Peyer's patch (tissue), 4 donors: Measurements from ENCODE around the gene DMRT1. TPM values are rescaled to one million over a fixed set of nuclear protein-coding genes. Genes with fewer than 3 reads are reported as not detected.

Experiments used
- DNase-seq, 3 donors: peaks; one replicate each; pipeline ENCODE4 v3.0.0-alpha.2; 2017 to 2019
- H3K27ac ChIP-seq, 4 donors: fragments of 200-600 bp; sonication (generic); one replicate each; pipeline ENCODE4 v1.5.1; 2016 to 2019
- H3K27me3 ChIP-seq, 2 donors: fragments of 200-600 bp; sonication (generic); one replicate each; pipeline ENCODE4 v1.5.1; 2019
- H3K36me3 ChIP-seq, 3 donors: fragments of 200-600 bp; sonication (generic); one replicate each; pipeline ENCODE4 v1.5.1; 2016 to 2019
- H3K4me1 ChIP-seq, 4 donors: fragments of 200-600 bp; sonication (generic); one replicate each; pipeline ENCODE4 v1.5.1; 2016 to 2019
- H3K4me3 ChIP-seq, 4 donors: fragments of 200-600 bp; sonication (generic); 1 replicate in 3 of 4; 2 replicates in 1 of 4; pipeline ENCODE4 v1.5.1; 2016 to 2019; ENCODE audit warnings: mild to moderate bottlenecking in 1 of 4
- H3K9me3 ChIP-seq, 4 donors: fragments of 200-600 bp; sonication (generic); one replicate each; pipeline ENCODE4 v1.5.1; 2016 to 2019; ENCODE audit warnings: mild to moderate bottlenecking in 1 of 4
- CTCF ChIP-seq, 6 experiments: fragments of 450-650 bp in 4 of 6; fragments of 200-600 bp in 2 of 6; sonication (generic) in 1 of 6; IDR thresholded peaks; one replicate each; pipeline ENCODE4 v1.5.1; 2017 to 2019; ENCODE audit warnings: antibody characterized with exemption in 6 of 6, mild to moderate bottlenecking in 3 of 6, moderate library complexity in 1 of 6
- POLR2A ChIP-seq, 2 donors: fragments of 450-650 bp; IDR thresholded peaks; one replicate each; pipeline ENCODE4 v1.5.1; 2017; ENCODE audit warnings: antibody characterized with exemption in 2 of 2, mild to moderate bottlenecking in 2 of 2, moderate library complexity in 2 of 2
- total RNA-seq, 4 donors: library from RNA; depleted of rRNA; stranded (reverse); fragments of >200 nt; gene quantifications; one replicate each; pipeline ENCODE4 v1.1.0, GENCODE V29; 2016

DMRT1 gene
- total RNA-seq, 4 donors from 2014 or later = not detected

- no peak for TF ChIP-seq POLR2A (IDR thresholded peaks at IDR 0.05)
- TF ChIP-seq CTCF (IDR thresholded peaks at IDR 0.05) = no peak
- Histone ChIP-seq H3K36me3 (no peaks in the 10 kb centered on the region), H3K27me3 (no peaks in the 10 kb centered on the region), H3K27ac (no peak overlapping the region), H3K4me1 (no peaks in the 10 kb centered on the region), H3K9me3 (no peaks in the 10 kb centered on the region), H3K4me3 (no peak overlapping the region)
- no peak for DNase-seq
These were observed 85.5 kb downstream of the DMRT1 start for GRCh38 chr9:926976-927375.

GRCh38 chr9:928363-929042 is 87.0 kb downstream of the DMRT1 start:
- Histone ChIP-seq H3K4me1 (no peaks in the 10 kb centered on the region), H3K27me3 (no peaks in the 10 kb centered on the region)
- no peak for DNase-seq

GRCh38 chr9:929719-930118 is 88.2 kb downstream of the DMRT1 start:
- TF ChIP-seq CTCF (IDR thresholded peaks at IDR 0.05) = no peak
- no peak for TF ChIP-seq POLR2A (IDR thresholded peaks at IDR 0.05)
- H3K36me3 ChIP-seq = no peaks in the 10 kb centered on the region
- no peak for DNase-seq
- H3K27ac ChIP-seq = no peak overlapping the region
- no peaks in the 10 kb centered on the region for H3K4me1 ChIP-seq
- H3K27me3 ChIP-seq = no peaks in the 10 kb centered on the region
- no peak overlapping the region for H3K4me3 ChIP-seq
- H3K9me3 ChIP-seq = no peaks in the 10 kb centered on the region

More at GRCh38 chr9:928363-929042, 87.0 kb downstream of the DMRT1 start:
- no peaks in the 10 kb centered on the region for H3K9me3 ChIP-seq
- no peak overlapping the region for H3K4me3 ChIP-seq
- TF ChIP-seq POLR2A (IDR thresholded peaks at IDR 0.05) (no peak), CTCF (IDR thresholded peaks at IDR 0.05) (peak in 4 of 6 experiments; percentile 11 to 31 (median 18))
- no peaks in the 10 kb centered on the region for H3K36me3 ChIP-seq
- H3K27ac ChIP-seq = no peak overlapping the region

GRCh38 chr9:933356-933755 is 91.9 kb downstream of the DMRT1 start:
- no peaks in the 10 kb centered on the region for H3K9me3 ChIP-seq
- no peak for DNase-seq
- peaks cover 0 to 4% of the 10 kb centered on the region in 2 donors for H3K27me3 ChIP-seq
- H3K4me1 ChIP-seq = no peaks in the 10 kb centered on the region
- H3K36me3 ChIP-seq = no peaks in the 10 kb centered on the region
- TF ChIP-seq CTCF (IDR thresholded peaks at IDR 0.05) = no peak
- TF ChIP-seq POLR2A (IDR thresholded peaks at IDR 0.05) = no peak
- no peak overlapping the region for H3K27ac ChIP-seq
- no peak overlapping the region for H3K4me3 ChIP-seq

- Histone ChIP-seq H3K9me3 (no peaks in the 10 kb centered on the region), H3K4me1 (no peaks in the 10 kb centered on the region), H3K36me3 (no peaks in the 10 kb centered on the region), H3K27ac (no peak overlapping the region), H3K27me3 (peaks cover 0 to 4% of the 10 kb centered on the region in 2 donors), H3K4me3 (no peak overlapping the region)
- DNase-seq = no peak
- TF ChIP-seq POLR2A (IDR thresholded peaks at IDR 0.05) (no peak), CTCF (IDR thresholded peaks at IDR 0.05) (no peak)
These were observed 94.0 kb downstream of the DMRT1 start for GRCh38 chr9:935348-935965.
